AG08395 (cell line): ENCODE data around the gene NCK2.

Experiments used
- DNase-seq: peaks from one replicate; pipeline ENCODE4 v3.0.0; 2012; ENCODE audit warnings: mixed read lengths, low spot score

NCK2 gene

GRCh38 chr2:105814291-105814940, 69.7 kb downstream of the NCK2 start:
- DNase-seq, result peak; percentile 64

DNA sequence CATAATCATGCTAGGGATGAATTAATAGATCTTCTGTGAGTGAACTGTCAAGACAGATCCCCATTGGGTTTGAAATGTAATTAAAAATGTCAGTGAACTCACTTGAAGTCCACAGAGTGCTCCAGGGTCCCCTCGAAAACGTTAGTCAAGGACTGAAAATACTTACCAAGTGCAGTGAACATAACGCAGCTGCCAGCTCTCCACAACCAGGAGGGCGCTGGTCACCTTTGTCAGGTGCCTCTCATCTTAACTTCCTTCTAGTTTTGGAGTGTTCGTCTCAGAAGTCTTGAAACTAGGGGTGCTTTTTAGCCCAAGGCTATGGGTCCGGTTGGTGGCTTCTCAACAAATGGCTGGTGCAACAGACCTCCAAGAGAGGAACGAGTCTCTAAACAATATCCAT, 70.7 kb downstream of the NCK2 start:
- no peak for DNase-seq

GRCh38 chr2:105820151-105820550, 75.4 kb downstream of the NCK2 start:
- DNase-seq, result no peak

DNA sequence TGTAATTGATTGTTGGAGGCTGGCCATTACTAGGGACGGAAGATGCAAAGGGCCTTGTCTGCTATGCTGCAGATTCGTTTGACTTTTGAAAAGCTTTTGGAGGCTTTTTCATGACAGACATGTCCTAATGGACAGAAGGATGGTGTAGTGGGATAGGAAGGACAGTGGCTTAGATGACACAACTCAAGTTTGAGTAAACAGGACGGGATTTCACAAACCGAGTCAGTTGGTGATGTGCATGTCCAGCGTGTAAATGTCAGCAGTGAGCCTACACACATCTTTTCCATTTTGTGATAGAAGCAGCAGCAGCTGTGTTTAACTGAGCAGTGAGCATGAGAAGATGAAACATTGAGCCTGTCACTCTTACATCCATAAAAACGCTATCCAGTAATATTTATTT, 76.0 kb downstream of the NCK2 start:
- DNase-seq, result no peak

DNA sequence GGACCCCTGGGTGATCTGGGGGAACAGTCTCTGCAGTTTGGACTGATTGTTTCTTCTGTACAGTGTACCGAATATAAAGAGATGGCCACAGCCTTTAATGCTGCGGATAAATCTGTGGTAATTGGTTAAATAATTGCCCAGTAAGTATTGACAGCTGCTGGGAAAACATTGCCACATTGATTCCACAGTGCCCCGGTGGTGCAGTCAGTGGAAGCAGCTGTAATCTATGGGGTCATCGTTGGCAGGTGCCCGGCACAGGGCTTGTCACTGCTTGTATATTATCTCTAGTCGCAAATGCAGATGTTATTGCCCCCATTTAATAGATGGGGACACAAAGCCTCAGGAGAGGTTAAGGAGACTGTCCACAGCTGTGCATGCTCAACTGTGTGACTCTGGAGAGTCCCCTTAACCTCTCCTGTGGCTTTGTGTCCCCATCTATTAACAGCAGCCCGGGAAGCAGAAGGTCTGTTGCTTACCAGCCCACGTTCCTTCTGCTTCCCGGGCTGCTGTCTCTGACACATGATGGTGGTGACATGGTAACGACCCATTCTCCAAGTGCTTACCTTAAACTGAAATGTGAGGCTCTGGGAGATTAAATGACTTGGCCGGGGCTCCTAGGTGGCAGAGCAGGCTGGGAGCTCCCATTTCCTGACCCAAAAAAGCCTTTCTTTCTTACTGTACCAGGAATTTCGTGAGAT, 76.9 kb downstream of the NCK2 start:
- no peak for DNase-seq

- no peak for DNase-seq
Observed at GRCh38 chr2:105822186-105822585, 77.5 kb downstream of the NCK2 start.

- no peak for DNase-seq
Observed at GRCh38 chr2:105824446-105824845, 79.7 kb downstream of the NCK2 start.

DNA sequence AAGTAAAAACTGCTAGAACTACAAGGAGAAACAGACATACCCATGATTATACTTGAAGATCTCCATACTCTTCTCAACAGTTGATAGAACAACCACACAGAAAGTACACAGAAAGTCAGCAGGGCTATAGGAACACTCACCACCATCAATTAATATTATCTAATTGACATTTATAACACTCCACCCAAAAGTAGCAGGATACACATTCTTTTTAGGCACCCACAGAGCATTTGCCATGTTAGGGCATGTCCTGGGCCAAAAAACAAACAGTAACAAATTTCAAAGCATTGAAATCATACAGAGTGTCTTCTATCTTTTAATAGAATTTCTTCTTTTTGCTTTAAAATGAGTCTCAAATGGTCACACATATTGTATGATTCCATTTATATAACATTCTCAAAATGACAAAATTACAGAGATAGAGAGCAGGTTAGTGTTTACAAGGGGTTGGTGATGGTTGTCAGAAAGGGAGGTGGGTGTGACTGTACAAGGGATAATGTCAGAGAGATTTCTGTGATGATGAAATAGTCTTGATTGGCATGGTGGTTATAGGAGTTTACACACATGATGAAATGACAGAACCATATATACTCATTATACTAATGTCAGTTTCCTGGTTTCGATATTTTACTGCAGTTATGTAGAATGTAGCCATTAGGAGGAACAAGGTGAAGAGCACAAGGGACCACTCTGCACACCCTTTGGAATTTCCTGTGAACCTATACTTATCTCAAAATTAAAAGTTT, 82.8 kb downstream of the NCK2 start:
- no peak for DNase-seq

DNA sequence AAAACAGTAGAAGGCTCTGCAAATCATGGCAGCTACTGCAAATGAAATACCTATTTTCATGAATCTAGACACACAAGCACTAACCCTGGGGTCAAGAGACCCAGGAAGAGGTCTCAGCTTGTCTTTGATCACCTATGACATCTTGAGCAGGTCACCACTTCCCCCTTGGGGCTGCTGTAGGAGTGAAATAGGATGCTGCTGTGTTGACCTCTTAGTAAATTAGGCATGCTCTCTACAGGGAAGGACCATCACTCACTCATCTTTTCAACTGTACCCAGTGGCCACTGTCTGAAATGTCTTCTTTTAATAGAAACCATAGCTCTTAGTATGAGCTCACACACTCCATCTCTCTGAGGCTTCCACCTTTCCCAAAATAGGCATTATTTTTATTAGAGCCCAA, 83.8 kb downstream of the NCK2 start:
- DNase-seq, result no peak

- DNase-seq, result no peak
Observed at GRCh38 chr2:105834931-105835330, 90.2 kb downstream of the NCK2 start.

- DNase-seq, result no peak
Observed at GRCh38 chr2:105836341-105836740, 91.6 kb downstream of the NCK2 start.

DNA sequence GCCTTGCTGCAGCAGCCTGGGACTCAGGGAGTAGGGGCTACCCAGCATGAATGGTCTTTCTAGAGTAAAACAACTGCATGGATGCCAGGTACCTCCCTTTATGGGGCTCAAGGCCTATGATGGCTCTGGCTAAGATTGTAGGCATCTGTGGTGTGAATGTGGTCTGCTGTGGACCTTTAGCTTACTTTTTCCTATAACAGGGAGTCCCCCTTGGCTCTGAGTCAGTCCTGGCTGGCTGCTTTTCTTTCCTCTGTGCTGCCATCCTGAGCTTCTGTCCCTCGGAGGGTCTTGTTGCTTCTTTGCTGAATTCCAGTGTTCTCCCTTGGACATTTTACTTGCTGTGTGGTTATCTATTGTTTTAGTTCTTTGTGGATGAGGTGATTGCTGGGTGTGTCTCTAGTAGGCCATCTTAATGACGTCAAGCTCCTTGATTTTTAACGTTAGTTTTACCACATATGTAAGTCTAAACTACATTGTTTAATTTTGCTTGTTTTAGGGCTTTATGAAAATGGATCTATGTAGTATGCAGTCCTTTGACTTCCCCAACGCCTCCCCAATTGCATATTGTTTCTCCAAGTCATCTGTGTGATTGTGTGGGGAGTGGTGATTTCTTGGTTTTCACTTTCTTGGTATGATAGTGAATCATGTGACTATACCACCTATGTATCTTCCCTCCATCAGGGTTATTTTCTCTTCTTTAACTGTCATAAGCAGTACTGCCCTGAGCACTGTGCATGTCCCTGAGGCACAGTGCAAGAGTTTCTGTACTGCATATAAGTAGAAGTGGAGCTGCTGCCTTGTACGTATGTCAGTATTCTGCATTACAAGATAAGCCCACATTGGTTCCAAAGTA, 92.4 kb downstream of the NCK2 start:
- DNase-seq, result no peak

DNA sequence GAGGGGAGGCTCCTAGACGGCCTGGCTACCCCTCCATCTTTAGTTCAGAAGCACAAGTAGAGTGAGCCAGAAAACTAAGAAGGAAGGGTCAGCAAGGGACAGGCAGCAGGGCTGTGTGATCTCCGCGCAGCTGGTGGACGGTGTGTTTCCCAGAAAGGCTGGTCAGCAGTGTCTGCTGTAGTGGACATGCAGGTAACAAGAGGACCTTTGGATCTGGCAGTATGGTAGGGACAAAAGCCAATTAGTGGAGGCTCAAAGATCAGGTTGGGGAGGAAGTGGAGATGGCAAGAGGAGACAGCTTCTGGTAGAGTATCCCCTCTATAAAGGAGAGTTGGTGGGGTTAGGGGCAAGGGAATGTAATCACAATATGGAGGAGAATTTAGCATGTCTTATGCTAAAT, 95.1 kb downstream of the NCK2 start:
- no peak for DNase-seq

DNA sequence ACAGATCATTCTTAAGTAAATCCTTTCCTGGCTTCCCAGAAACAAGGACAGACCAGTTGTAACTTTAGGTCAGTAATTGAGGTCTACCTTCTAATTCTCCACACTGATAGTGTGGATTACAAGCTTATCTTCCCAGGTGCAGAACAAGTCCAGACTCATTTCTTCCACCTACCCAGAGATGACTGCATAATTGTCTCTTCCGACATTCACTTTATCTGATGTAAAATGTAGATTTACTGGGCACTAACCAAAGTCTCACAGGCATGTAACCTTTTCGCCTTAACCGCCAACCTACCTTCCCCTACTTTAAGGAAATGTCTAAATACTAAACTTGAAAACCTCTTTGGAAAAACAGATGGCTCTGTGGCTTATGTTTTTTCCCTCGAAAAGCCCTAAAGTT, 96.2 kb downstream of the NCK2 start:
- no peak for DNase-seq

DNA sequence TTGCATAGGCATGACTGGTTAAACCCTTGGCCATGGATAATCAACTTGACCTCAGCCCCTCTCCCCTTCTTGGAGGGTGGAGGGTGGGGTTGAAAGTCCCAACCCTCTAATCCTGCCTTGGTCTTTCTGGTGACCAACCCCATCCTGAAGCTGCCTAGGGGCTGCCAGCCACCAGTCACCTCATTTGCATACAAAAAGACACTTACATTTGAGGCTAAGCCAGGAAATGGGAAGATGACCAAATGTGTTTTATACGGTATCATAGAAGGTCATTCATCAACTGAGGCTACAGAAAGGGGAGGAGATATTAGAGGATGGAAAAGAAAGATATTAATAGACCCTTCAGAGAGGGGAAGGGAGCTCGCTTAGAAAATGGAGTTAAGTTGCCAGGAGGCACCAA, 96.8 kb downstream of the NCK2 start:
- no peak for DNase-seq

DNA sequence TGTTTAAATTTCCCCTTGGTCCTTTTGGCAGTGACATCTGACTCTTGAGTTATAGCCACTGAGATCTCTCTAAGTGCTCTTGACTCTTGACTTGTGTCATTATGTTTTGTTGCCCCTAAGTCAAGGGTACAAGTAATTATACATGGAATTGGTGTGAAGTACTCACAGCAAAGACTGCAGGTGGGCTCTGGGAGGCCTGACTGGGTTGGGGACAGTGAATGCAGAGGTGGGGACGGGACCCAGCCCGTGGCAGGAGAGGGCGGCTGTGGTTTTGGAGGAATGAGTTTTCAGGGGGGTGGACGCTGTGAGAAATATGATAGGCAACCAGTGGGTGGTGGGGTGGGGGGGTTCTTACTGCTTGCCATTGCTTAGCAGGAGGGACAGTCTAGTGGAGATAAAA, 97.8 kb downstream of the NCK2 start:
- DNase-seq, result no peak

DNA sequence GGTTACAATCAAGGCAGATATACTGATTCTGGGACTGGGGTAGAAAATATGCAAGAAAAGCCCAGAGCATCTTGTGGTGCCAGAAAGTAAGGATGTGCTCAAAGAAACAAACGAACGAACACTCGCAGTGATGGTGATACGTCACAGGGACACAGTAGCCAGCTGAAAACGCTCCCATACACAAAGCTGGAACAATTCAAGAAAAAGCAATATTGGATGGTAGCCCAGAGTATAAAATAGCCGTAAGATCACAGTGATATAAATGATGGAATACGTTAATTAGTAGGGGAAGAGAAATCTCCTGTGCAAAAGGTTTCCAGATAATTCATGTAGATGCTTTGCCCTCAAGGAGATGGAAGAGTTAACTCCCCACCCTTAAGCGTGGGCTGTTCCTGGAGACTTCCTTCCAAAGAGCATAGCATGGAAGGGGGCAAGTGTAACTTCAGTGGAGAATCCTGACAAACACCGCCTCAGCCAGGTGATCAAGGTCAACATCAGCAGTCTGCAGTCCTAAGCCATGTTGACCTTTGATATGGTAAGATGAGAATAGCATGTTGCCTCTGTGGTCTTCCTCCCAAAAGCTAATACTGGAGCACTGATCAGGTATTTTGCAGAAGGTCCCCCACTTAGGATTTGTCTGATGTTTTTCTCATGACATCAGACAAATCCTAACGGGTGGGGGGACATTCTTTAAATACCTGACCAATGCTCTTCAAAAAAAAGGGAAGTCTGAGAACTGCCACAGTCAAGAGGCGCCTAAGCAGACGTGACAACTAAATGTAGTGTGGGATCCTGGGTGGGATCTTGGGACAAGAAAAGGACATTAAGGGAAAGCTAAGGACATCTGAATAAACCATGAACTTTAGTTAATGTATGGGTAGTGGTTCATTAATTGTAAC, 99.0 kb downstream of the NCK2 start:
- DNase-seq, result no peak

- DNase-seq, result no peak
Observed at GRCh38 chr2:105845976-105846375, 101.3 kb downstream of the NCK2 start.

DNA sequence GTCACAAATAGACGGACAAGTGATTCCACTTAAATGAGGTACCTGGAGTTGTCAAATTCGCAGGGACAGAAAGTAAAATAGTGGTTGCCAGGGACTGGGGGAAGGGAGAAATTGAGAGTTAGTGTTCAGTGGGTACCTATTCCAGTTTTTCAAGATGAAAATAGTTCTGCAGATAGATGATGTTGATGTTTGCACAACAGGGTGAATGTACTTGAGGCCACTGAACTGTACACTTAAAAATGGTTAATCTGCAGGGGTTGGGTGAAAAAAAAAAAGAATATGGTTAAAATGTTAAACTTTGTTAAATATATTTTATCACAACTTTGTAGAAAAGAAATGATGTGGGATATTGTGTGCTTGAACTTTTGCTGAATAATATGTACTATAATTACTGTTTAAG, 102.3 kb downstream of the NCK2 start:
- DNase-seq, result no peak

DNA sequence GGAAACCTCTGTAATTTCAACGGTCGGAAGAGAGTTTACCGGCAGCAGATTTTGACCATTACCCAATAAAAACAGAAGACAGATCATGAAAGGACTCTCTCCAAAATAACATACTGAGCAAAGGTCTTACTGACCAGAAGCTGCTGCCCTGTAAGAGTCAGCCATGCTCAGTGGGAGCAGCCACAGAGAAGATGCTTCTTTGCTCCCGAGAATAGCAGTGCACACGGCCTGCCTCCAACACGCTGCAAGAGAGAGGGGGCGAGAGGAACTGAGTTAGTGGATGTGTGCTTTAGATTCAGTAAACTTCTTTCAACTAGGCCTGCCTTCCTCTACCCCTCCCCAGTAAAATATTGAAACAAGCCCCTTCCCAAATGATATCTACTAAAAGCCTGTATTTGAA, 103.7 kb downstream of the NCK2 start:
- DNase-seq, result no peak

GRCh38 chr2:105849431-105850179, 104.9 kb downstream of the NCK2 start:
- DNase-seq, result no peak
